A549 (cell line): ENCODE results near the gene MTCL1. TPM values are rescaled to one million over a fixed set of nuclear protein-coding genes. Genes with fewer than 3 reads are reported as not detected.
A peak's percentile ranks its signal among the peaks of the same experiment; 100 is the strongest.

ENCODE experiments used
- ATAC-seq, 2 experiments: fragments of 200-7000 bp in 1 of 2; fragments of >200 bp in 1 of 2; cut with Nextera tagmentation in 1 of 2; cut with Tn5 transposase in 1 of 2; 3 replicates each; pipeline versions ENCODE4 v1.8.0 to v1.9.1; 2018 to 2020; ENCODE audit warnings: mild to moderate bottlenecking in 1 of 2, moderate library complexity in 1 of 2
- CTCF ChIA-PET: fragments of 300-600 bp; sonication (Branson Sonifier 250); formaldehyde crosslinking; extraction: SDS; loops from one replicate; lab custom pipeline; 2021; ENCODE audit warnings: antibody characterized with exemption, inconsistent platforms; lab: Yijun Ruan, JAX
- POLR2A ChIA-PET: fragments of 350-600 bp; formaldehyde crosslinking; extraction: SDS; loops from one replicate; lab custom pipeline; 2021; ENCODE audit warnings: antibody characterized with exemption, inconsistent platforms; lab: Yijun Ruan, JAX
- DNase-seq, 2 experiments: peaks; one replicate each; pipeline versions ENCODE4 v3.0.0 to v3.0.0-alpha.2; 2011 to 2016; ENCODE audit warnings: low read depth in 1 of 2, low spot score in 1 of 2
- FAIRE-seq: peaks from 2 replicates; lab custom pipeline; 2011; peaks lifted over from hg19 to GRCh38; lab: Jason Lieb, UNC
- H3K27ac ChIP-seq, 2 experiments: fragments of >200 bp; sonication (Bioruptor Twin); formaldehyde crosslinking; 3 replicates each; pipeline ENCODE4 v1.5.1; 2016 to 2017
- H3K4me1 ChIP-seq: fragments of >200 bp; sonication (Bioruptor Twin); formaldehyde crosslinking; 3 replicates; pipeline ENCODE4 v1.6.1; 2016
- H3K4me2 ChIP-seq: fragments of >200 bp; sonication (Bioruptor Twin); formaldehyde crosslinking; 3 replicates; pipeline ENCODE4 v1.6.1; 2016
- H3K4me3 ChIP-seq: fragments of >200 bp; sonication (Bioruptor Twin); formaldehyde crosslinking; 3 replicates; pipeline ENCODE4 v1.5.1; 2016
- H3K9me3 ChIP-seq: fragments of >200 bp; sonication (Bioruptor Twin); formaldehyde crosslinking; 3 replicates; pipeline ENCODE4 v1.6.1; 2016
- CBX2 ChIP-seq: fragments of 200-600 bp; sonication (generic); IDR thresholded peaks from 2 replicates; pipeline ENCODE4 v1.6.1; 2016; ENCODE audit warnings: low read depth, mild to moderate bottlenecking, borderline replicate concordance
- CEBPB ChIP-seq, 2 experiments: fragments of >200 bp in 1 of 2; sonication (Bioruptor Twin) in 1 of 2; formaldehyde crosslinking in 1 of 2; IDR thresholded peaks; 2 replicates each; pipeline ENCODE4 v1.6.1; 2012 to 2016
- EHF ChIP-seq: fragments of 250-450 bp; sonication (Bioruptor Pico); IDR thresholded peaks from 2 replicates; pipeline ENCODE4 v1.5.0; 2020; ENCODE audit warnings: mild to moderate bottlenecking
- FOSB ChIP-seq: fragments of 250-450 bp; sonication (Bioruptor Pico); IDR thresholded peaks from 2 replicates; pipeline ENCODE4 v1.5.0; 2020; ENCODE audit warnings: mild to moderate bottlenecking, moderate library complexity
- GATA3 ChIP-seq: IDR thresholded peaks from 2 replicates; pipeline ENCODE4 v1.6.1; 2012; ENCODE audit warnings: borderline replicate concordance
- HOXB13 ChIP-seq: fragments of 250-450 bp; sonication (Bioruptor Pico); IDR thresholded peaks from 2 replicates; pipeline ENCODE4 v1.5.0; 2020; ENCODE audit warnings: low read depth, mild to moderate bottlenecking, moderate library complexity
- HOXB5 ChIP-seq: fragments of 250-450 bp; sonication (Bioruptor Pico); IDR thresholded peaks from 2 replicates; pipeline ENCODE4 v1.5.0; 2020; ENCODE audit warnings: mild to moderate bottlenecking, moderate library complexity
- MYC ChIP-seq: IDR thresholded peaks from 2 replicates; pipeline ENCODE4 v1.6.1; 2012; ENCODE audit warnings: mild to moderate bottlenecking, inconsistent platforms, low read length, improper control_type of control experiment, borderline replicate concordance
- NFE2L2 ChIP-seq: fragments of 150-350 bp; conservative IDR thresholded peaks from 2 replicates; pipeline ENCODE4 v1.6.1; 2014; ENCODE audit warnings: low read length
- NPAS2 ChIP-seq: fragments of 250-450 bp; sonication (Bioruptor Pico); IDR thresholded peaks from 2 replicates; pipeline ENCODE4 v1.8.0; 2022; ENCODE audit warnings: mild to moderate bottlenecking, moderate library complexity, borderline replicate concordance
- NR3C1 ChIP-seq: fragments of >200 bp; sonication (Bioruptor Twin); formaldehyde crosslinking; IDR thresholded peaks from 3 replicates; pipeline ENCODE4 v1.6.1; 2017
- POLR2A ChIP-seq: IDR thresholded peaks from 2 replicates; pipeline ENCODE4 v1.6.1; 2012; ENCODE audit warnings: mild to moderate bottlenecking, low read length
- RAD21 ChIP-seq, 2 experiments: fragments of >200 bp in 1 of 2; sonication (Bioruptor Twin) in 1 of 2; formaldehyde crosslinking in 1 of 2; IDR thresholded peaks in 1 of 2; conservative IDR thresholded peaks in 1 of 2; 2 replicates in 1 of 2; 3 replicates in 1 of 2; pipeline ENCODE4 v1.6.1; 2012 to 2018; ENCODE audit warnings: inconsistent platforms in 1 of 2
- RFX5 ChIP-seq: fragments of 450-650 bp; IDR thresholded peaks from 2 replicates; pipeline ENCODE4 v1.7.1; 2014; ENCODE audit warnings: antibody characterized with exemption, mild to moderate bottlenecking, moderate library complexity
- SMC3 ChIP-seq: fragments of >200 bp; sonication (Bioruptor Twin); formaldehyde crosslinking; IDR thresholded peaks from 3 replicates; pipeline ENCODE4 v1.6.1; 2018; ENCODE audit warnings: inconsistent platforms
- ZC3H11A ChIP-seq: fragments of 450-650 bp; IDR thresholded peaks from 2 replicates; pipeline ENCODE4 v1.6.1; 2014; ENCODE audit warnings: antibody characterized with exemption, mild to moderate bottlenecking
- ZFP36 ChIP-seq: fragments of 450-650 bp; IDR thresholded peaks from 2 replicates; pipeline ENCODE4 v1.6.1; 2014; ENCODE audit warnings: borderline replicate concordance; ENCODE audit not compliant: partially characterized antibody
- ZSCAN20 ChIP-seq: fragments of 250-450 bp; sonication (Bioruptor Pico); IDR thresholded peaks from 2 replicates; pipeline ENCODE4 v1.8.0; 2022; ENCODE audit warnings: mild to moderate bottlenecking, moderate library complexity
- WGBS: methylation state at CpG from one replicate; pipeline ENCODE4 v1.1.6; 2017; ENCODE audit errors: missing lambda C conversion rate; 5-methylcytosine and 5-hydroxymethylcytosine counted together
- polyA plus RNA-seq, 4 experiments: library from polyadenylated mRNA; depleted of rRNA in 3 of 4; stranded (reverse); fragments of >200 nt; fragmentation: RNase III in 1 of 4; extraction: RNeasy Plus Mini Kit Qiagen cat#74134 plus additional on column Dnase treatment in 1 of 4; gene quantifications; 2 replicates in 3 of 4; 3 replicates in 1 of 4; pipeline ENCODE4 v1.2.3, GENCODE V29; 2011 to 2017
- TF ChIP-seq, protein P1 (sequence below): fragments of 200-600 bp; sonication (generic); IDR thresholded peaks from 2 replicates; pipeline ENCODE4 v1.6.1; 2016; ENCODE audit warnings: antibody characterized with exemption, mild to moderate bottlenecking, moderate library complexity
- TF ChIP-seq, protein P2 (sequence below): fragments of 450-650 bp; IDR thresholded peaks from 2 replicates; pipeline ENCODE4 v1.6.1; 2014; ENCODE audit warnings: antibody characterized with exemption
- TF ChIP-seq, protein P3 (sequence below): fragments of >200 bp; sonication (Bioruptor Twin); formaldehyde crosslinking; IDR thresholded peaks from 3 replicates; pipeline ENCODE4 v1.5.1; 2016
- TF ChIP-seq, protein P4 (sequence below): IDR thresholded peaks from 2 replicates; pipeline ENCODE4 v1.6.1; 2012

Gene MTCL1
- polyA plus RNA-seq, 2 of the 4 experiments (the other 2 are of a cell fraction): 44.4 to 49.6 TPM

DNA sequence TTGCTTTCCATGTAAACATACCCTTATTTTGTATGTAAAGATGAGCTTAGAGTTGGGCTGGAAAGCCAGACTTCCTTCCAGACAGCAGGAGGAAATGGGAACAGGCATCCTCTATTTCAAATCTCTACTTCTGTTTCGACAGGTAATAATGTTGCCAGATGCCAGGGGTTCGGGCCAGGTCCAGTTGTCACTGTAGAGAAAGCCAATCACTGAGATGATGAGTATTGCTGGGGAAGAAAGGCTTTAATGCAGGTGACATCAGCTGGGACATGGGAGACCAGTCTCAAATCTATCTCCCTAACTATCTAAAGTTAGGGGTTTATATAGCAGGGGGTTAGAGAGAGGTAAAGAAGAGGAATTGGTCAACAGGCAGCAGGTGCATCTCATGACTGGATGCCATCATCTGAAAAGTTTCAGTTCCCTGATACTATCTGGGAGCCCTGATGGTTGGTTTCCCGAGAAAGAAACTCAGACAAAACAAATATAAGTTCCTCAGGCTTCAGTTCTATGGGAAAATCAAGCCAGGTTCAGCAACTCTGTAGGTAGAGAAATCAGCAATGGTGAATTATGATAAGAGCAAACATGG is 9.3 kb upstream of the MTCL1 start:
- Histone ChIP-seq H3K9me3 (no peaks in the 10 kb centered on the region), H3K27ac (peak overlapping the region in 1 of 2 experiments; percentile 49; a peak in 1 of 6 replicates), H3K4me3 (no peak overlapping the region), H3K4me1 (peaks cover 9% of the 10 kb centered on the region), H3K4me2 (no peak overlapping the region)
- WGBS: 93% methylated on average over 3 of the region's 3 CpGs
- no peak for DNase-seq
- TF ChIP-seq HOXB13: no peak
- POLR2A ChIA-PET: no interaction called here
- ATAC-seq: no peak
- no peak for FAIRE-seq
- CTCF ChIA-PET: interaction anchor here (0.7 to 2.7 kb wide), 24 partner anchors 8 to 1151 kb away, joined by 3 to 30 read pairs (median 4); no protein-coding TSS in a partner anchor

DNA sequence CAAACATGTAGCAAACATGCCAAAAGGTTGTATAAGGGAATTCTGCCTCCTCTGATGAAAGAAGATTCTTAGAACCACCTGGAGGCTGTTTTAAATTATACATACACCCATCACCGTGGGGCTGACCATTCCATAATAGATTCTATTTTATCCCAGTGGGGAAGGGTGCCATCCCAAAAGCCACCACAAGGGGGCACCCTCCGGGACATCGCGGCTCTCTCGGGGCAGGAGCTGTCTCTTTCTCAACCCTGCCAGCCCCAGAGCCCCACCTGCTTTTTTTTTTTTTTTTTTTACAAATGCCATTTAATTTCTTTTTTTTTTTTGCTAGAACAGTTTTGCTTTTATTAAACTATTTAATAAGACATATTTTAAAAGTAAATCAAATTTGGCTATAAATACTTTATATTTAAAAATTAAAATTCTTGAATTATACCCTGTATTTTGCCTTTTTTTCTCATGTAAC is 8.6 kb upstream of the MTCL1 start:
- Histone ChIP-seq H3K27ac (peak overlapping the region in 1 of 2 experiments; percentile 49; a peak in 1 of 6 replicates), H3K4me2 (no peak overlapping the region), H3K4me3 (no peak overlapping the region), H3K9me3 (no peaks in the 10 kb centered on the region), H3K4me1 (peaks cover 17% of the 10 kb centered on the region)
- ChIA-PET POLR2A (no interaction called here), CTCF (interaction anchor here (0.5 to 2.7 kb wide), 28 partner anchors 9 to 1150 kb away, joined by 3 to 30 read pairs (median 3); no protein-coding TSS in a partner anchor)
- 1% methylated on average over 4 of the region's 5 CpGs for WGBS
- DNase-seq: peak; percentile 56 to 60
- no peak for FAIRE-seq
- TF ChIP-seq POLR2A: no peak
- TF ChIP-seq EHF: no peak
- TF ChIP-seq ZFP36: no peak
- TF ChIP-seq, protein P1, sequence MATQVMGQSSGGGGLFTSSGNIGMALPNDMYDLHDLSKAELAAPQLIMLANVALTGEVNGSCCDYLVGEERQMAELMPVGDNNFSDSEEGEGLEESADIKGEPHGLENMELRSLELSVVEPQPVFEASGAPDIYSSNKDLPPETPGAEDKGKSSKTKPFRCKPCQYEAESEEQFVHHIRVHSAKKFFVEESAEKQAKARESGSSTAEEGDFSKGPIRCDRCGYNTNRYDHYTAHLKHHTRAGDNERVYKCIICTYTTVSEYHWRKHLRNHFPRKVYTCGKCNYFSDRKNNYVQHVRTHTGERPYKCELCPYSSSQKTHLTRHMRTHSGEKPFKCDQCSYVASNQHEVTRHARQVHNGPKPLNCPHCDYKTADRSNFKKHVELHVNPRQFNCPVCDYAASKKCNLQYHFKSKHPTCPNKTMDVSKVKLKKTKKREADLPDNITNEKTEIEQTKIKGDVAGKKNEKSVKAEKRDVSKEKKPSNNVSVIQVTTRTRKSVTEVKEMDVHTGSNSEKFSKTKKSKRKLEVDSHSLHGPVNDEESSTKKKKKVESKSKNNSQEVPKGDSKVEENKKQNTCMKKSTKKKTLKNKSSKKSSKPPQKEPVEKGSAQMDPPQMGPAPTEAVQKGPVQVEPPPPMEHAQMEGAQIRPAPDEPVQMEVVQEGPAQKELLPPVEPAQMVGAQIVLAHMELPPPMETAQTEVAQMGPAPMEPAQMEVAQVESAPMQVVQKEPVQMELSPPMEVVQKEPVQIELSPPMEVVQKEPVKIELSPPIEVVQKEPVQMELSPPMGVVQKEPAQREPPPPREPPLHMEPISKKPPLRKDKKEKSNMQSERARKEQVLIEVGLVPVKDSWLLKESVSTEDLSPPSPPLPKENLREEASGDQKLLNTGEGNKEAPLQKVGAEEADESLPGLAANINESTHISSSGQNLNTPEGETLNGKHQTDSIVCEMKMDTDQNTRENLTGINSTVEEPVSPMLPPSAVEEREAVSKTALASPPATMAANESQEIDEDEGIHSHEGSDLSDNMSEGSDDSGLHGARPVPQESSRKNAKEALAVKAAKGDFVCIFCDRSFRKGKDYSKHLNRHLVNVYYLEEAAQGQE: no peak
- TF ChIP-seq NR3C1: no peak
- TF ChIP-seq CBX2: no peak
- TF ChIP-seq GATA3: no peak
- TF ChIP-seq RFX5: no peak
- TF ChIP-seq FOSB: no peak
- TF ChIP-seq, protein P2, sequence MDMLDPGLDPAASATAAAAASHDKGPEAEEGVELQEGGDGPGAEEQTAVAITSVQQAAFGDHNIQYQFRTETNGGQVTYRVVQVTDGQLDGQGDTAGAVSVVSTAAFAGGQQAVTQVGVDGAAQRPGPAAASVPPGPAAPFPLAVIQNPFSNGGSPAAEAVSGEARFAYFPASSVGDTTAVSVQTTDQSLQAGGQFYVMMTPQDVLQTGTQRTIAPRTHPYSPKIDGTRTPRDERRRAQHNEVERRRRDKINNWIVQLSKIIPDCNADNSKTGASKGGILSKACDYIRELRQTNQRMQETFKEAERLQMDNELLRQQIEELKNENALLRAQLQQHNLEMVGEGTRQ: no peak
- TF ChIP-seq NFE2L2: no peak
- TF ChIP-seq MYC: no peak
- peak; percentile 67 to 68 for TF ChIP-seq RAD21 (conservative IDR thresholded peaks at IDR 0.05 in 1 of 2, IDR thresholded peaks at IDR 0.05 in 1 of 2)
- TF ChIP-seq ZSCAN20 (CRISPR knock-in tag): no peak
- TF ChIP-seq, protein P3, sequence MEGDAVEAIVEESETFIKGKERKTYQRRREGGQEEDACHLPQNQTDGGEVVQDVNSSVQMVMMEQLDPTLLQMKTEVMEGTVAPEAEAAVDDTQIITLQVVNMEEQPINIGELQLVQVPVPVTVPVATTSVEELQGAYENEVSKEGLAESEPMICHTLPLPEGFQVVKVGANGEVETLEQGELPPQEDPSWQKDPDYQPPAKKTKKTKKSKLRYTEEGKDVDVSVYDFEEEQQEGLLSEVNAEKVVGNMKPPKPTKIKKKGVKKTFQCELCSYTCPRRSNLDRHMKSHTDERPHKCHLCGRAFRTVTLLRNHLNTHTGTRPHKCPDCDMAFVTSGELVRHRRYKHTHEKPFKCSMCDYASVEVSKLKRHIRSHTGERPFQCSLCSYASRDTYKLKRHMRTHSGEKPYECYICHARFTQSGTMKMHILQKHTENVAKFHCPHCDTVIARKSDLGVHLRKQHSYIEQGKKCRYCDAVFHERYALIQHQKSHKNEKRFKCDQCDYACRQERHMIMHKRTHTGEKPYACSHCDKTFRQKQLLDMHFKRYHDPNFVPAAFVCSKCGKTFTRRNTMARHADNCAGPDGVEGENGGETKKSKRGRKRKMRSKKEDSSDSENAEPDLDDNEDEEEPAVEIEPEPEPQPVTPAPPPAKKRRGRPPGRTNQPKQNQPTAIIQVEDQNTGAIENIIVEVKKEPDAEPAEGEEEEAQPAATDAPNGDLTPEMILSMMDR: peak; percentile 77
- TF ChIP-seq HOXB5 (CRISPR knock-in tag): no peak
- TF ChIP-seq ZC3H11A: no peak
- TF ChIP-seq, protein P4, sequence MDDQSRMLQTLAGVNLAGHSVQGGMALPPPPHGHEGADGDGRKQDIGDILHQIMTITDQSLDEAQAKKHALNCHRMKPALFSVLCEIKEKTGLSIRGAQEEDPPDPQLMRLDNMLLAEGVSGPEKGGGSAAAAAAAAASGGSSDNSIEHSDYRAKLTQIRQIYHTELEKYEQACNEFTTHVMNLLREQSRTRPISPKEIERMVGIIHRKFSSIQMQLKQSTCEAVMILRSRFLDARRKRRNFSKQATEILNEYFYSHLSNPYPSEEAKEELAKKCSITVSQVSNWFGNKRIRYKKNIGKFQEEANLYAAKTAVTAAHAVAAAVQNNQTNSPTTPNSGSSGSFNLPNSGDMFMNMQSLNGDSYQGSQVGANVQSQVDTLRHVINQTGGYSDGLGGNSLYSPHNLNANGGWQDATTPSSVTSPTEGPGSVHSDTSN: no peak
- TF ChIP-seq CEBPB (IDR thresholded peaks at IDR 0.05): no peak
- TF ChIP-seq SMC3: peak; percentile 84
- no peak for TF ChIP-seq NPAS2 (CRISPR knock-in tag)
- peak; percentile 85 to 86; a peak in 5 of 6 replicates for ATAC-seq
